ENCODE data around the gene ADIRF. TPM values are rescaled to one million over a fixed set of nuclear protein-coding genes. Genes with fewer than 3 reads are reported as not detected.
"Not testable (repeated sequence)": the region's sequence is repeated elsewhere in the genome, so short reads cannot be mapped to it uniquely, and the experiment has no call there.

Gene ADIRF
- total RNA-seq, 4 donors from 2014 or later, result 504 to 829 (median 668) TPM

GRCh38 chr10:86974484-86974883 is 6.2 kb downstream of the ADIRF start:
- TF ChIP-seq CTCF (IDR thresholded peaks at IDR 0.05), result no peak
- DNase-seq (ENCODE audit: low spot score) (no peak), ATAC-seq (ENCODE audit: low FRiP score) (no peak)

GRCh38 chr10:86976362-86977056 is 8.2 kb downstream of the ADIRF start:
- no peak for ATAC-seq (ENCODE audit: low FRiP score)
- DNase-seq (ENCODE audit: low spot score), result no peak
- no peak for TF ChIP-seq CTCF (IDR thresholded peaks at IDR 0.05)

GRCh38 chr10:86978457-86978856 is 10.2 kb downstream of the ADIRF start:
- DNase-seq (ENCODE audit: low spot score); ATAC-seq (ENCODE audit: low FRiP score): not testable (repeated sequence)

- ATAC-seq (ENCODE audit: low FRiP score), result peak; percentile 17
Measured at GRCh38 chr10:86979296-86979818, 11.1 kb downstream of the ADIRF start.

GRCh38 chr10:86979977-86980448 is 11.7 kb downstream of the ADIRF start:
- DNase-seq (ENCODE audit: low spot score) (no peak), ATAC-seq (ENCODE audit: low FRiP score) (peak; percentile 20)
- no peak for TF ChIP-seq CTCF (IDR thresholded peaks at IDR 0.05)

More at GRCh38 chr10:86979296-86979818, 11.1 kb downstream of the ADIRF start:
- no peak for DNase-seq (ENCODE audit: low spot score)
- TF ChIP-seq CTCF (IDR thresholded peaks at IDR 0.05), result no peak

- not testable (repeated sequence) for DNase-seq (ENCODE audit: low spot score); ATAC-seq (ENCODE audit: low FRiP score)
Measured at GRCh38 chr10:86981020-86981419, 12.7 kb downstream of the ADIRF start.

- ATAC-seq (ENCODE audit: low FRiP score), result no peak
- no peak for TF ChIP-seq CTCF (IDR thresholded peaks at IDR 0.05)
Measured at GRCh38 chr10:86981716-86982115, 13.4 kb downstream of the ADIRF start.

GRCh38 chr10:86984498-86984897 is 16.2 kb downstream of the ADIRF start:
- not testable (repeated sequence) for ATAC-seq (ENCODE audit: low FRiP score); DNase-seq (ENCODE audit: low spot score)

More at GRCh38 chr10:86981716-86982115, 13.4 kb downstream of the ADIRF start:
- no peak for DNase-seq (ENCODE audit: low spot score)

Data from omental fat pad (tissue), 4 donors.